HEK293 (cell line): ENCODE data around the gene CLIC4.

Experiments used
- CTCF ChIA-PET: fragments of 350-600 bp; formaldehyde crosslinking; extraction: SDS; loops from one replicate; lab custom pipeline; 2021; ENCODE audit warnings: antibody characterized with exemption; lab: Yijun Ruan, JAX
- POLR2A ChIA-PET: fragments of 300-600 bp; formaldehyde crosslinking; extraction: SDS; loops from one replicate; lab custom pipeline; 2020; ENCODE audit warnings: antibody characterized with exemption, inconsistent platforms; lab: Yijun Ruan, JAX
- H3K27ac ChIP-seq: fragments of 200-500 bp; sonication (Bioruptor generic); 2 replicates; pipeline ENCODE4 v1.5.1; 2014; ENCODE audit warnings: low read depth, low read length, control low read depth, inconsistent platforms; ENCODE audit errors: extremely low read depth
- H3K36me3 ChIP-seq, 2 experiments: fragments of 200-500 bp in 1 of 2; sonication (Bioruptor generic) in 1 of 2; 1 replicate in 1 of 2; 2 replicates in 1 of 2; pipeline ENCODE4 v1.5.1; 2014 to 2017; ENCODE audit warnings: inconsistent platforms in 2 of 2, low read length in 2 of 2; ENCODE audit not compliant: control insufficient read depth in 2 of 2, insufficient read depth in 1 of 2
- H3K4me1 ChIP-seq: fragments of 200-500 bp; sonication (Bioruptor generic); 2 replicates; pipeline ENCODE4 v1.5.1; 2014; ENCODE audit warnings: mild to moderate bottlenecking, low read length, inconsistent platforms; ENCODE audit not compliant: control insufficient read depth, insufficient read depth
- H3K4me3 ChIP-seq: 2 replicates; pipeline ENCODE4 v1.5.1; 2011; ENCODE audit warnings: low read depth, mild to moderate bottlenecking, control low read depth, low read length, moderate library complexity
- H3K9me3 ChIP-seq: fragments of 200-500 bp; sonication (Bioruptor generic); 2 replicates; pipeline ENCODE4 v1.5.1; 2014; ENCODE audit warnings: low read depth, low read length, inconsistent platforms; ENCODE audit not compliant: control insufficient read depth, insufficient read depth
- GFI1B ChIP-seq: fragments of 450-650 bp; formaldehyde crosslinking; IDR thresholded peaks from 2 replicates; pipeline ENCODE4 v1.5.1; 2016; ENCODE audit warnings: missing biosample characterization, missing genetic modification characterization
- HOXA7 ChIP-seq: sonication (generic); formaldehyde crosslinking; IDR thresholded peaks from 2 replicates; pipeline ENCODE4 v1.8.1; 2022; ENCODE audit warnings: missing genetic modification reagents, borderline replicate concordance
- RBAK ChIP-seq: fragments of 450-650 bp; formaldehyde crosslinking; IDR thresholded peaks from 2 replicates; pipeline ENCODE4 v1.5.1; 2016; ENCODE audit warnings: missing biosample characterization, missing genetic modification characterization
- ZBTB21 ChIP-seq: fragments of 450-650 bp; formaldehyde crosslinking; IDR thresholded peaks from 2 replicates; pipeline ENCODE4 v1.5.1; 2017; ENCODE audit warnings: missing biosample characterization, missing genetic modification characterization
- ZNF114 ChIP-seq: fragments of 450-650 bp; formaldehyde crosslinking; IDR thresholded peaks from 2 replicates; pipeline ENCODE4 v1.5.0; 2017; ENCODE audit warnings: missing biosample characterization, missing genetic modification characterization
- ZNF169 ChIP-seq: fragments of 450-650 bp; formaldehyde crosslinking; IDR thresholded peaks from 2 replicates; pipeline ENCODE4 v1.5.1; 2016; ENCODE audit warnings: missing biosample characterization, missing genetic modification characterization
- ZNF2 ChIP-seq: fragments of 450-650 bp; formaldehyde crosslinking; IDR thresholded peaks from 2 replicates; pipeline ENCODE4 v1.5.1; 2016; ENCODE audit warnings: missing biosample characterization, missing genetic modification characterization
- ZNF211 ChIP-seq: fragments of 450-650 bp; formaldehyde crosslinking; IDR thresholded peaks from 2 replicates; pipeline ENCODE4 v1.5.1; 2016; ENCODE audit warnings: low read depth, missing biosample characterization, missing genetic modification characterization
- ZNF23 ChIP-seq: fragments of 450-650 bp; formaldehyde crosslinking; IDR thresholded peaks from 2 replicates; pipeline ENCODE4 v1.5.1; 2016; ENCODE audit warnings: missing biosample characterization, missing genetic modification characterization, borderline replicate concordance
- ZNF354C ChIP-seq: fragments of 450-650 bp; formaldehyde crosslinking; IDR thresholded peaks from 2 replicates; pipeline ENCODE4 v1.5.1; 2016; ENCODE audit warnings: missing biosample characterization, missing genetic modification characterization, low read depth, borderline replicate concordance
- ZNF394 ChIP-seq: fragments of 450-650 bp; formaldehyde crosslinking; IDR thresholded peaks from 2 replicates; pipeline ENCODE4 v1.5.1; 2016; ENCODE audit warnings: missing biosample characterization, missing genetic modification characterization, mild to moderate bottlenecking, moderate library complexity, borderline replicate concordance
- ZNF404 ChIP-seq: fragments of 450-650 bp; formaldehyde crosslinking; IDR thresholded peaks from 2 replicates; pipeline ENCODE4 v1.5.1; 2017; ENCODE audit warnings: missing biosample characterization, missing genetic modification characterization
- ZNF423 ChIP-seq: fragments of 450-650 bp; formaldehyde crosslinking; IDR thresholded peaks from 2 replicates; pipeline ENCODE4 v1.5.1; 2016; ENCODE audit warnings: missing biosample characterization, missing genetic modification characterization
- ZNF558 ChIP-seq: fragments of 450-650 bp; formaldehyde crosslinking; IDR thresholded peaks from 2 replicates; pipeline ENCODE4 v1.5.1; 2016; ENCODE audit warnings: missing biosample characterization, missing genetic modification characterization
- ZNF677 ChIP-seq: fragments of 450-650 bp; IDR thresholded peaks from 2 replicates; pipeline ENCODE4 v1.5.0; 2018; ENCODE audit warnings: missing biosample characterization, mild to moderate bottlenecking, missing genetic modification characterization, moderate library complexity
- ZNF76 ChIP-seq: fragments of 450-650 bp; formaldehyde crosslinking; IDR thresholded peaks from 2 replicates; pipeline ENCODE4; 2016; ENCODE audit warnings: low read depth, missing biosample characterization, missing genetic modification characterization, borderline replicate concordance
- ZSCAN30 ChIP-seq: fragments of 450-650 bp; IDR thresholded peaks from 2 replicates; pipeline ENCODE4 v1.5.1; 2018; ENCODE audit warnings: missing biosample characterization, mild to moderate bottlenecking, missing genetic modification characterization, moderate library complexity
- TF ChIP-seq, protein P1 (sequence below): fragments of 450-650 bp; formaldehyde crosslinking; conservative IDR thresholded peaks from 2 replicates; pipeline ENCODE4 v1.5.1; 2016; ENCODE audit warnings: low read depth, missing biosample characterization, missing genetic modification characterization
- TF ChIP-seq, protein P2 (sequence below): fragments of 450-650 bp; formaldehyde crosslinking; IDR thresholded peaks from 2 replicates; pipeline ENCODE4 v1.5.1; 2016; ENCODE audit warnings: missing biosample characterization, missing genetic modification characterization
- TF ChIP-seq, protein P3 (sequence below): fragments of 450-650 bp; formaldehyde crosslinking; IDR thresholded peaks from 2 replicates; pipeline ENCODE4 v1.5.1; 2016; ENCODE audit warnings: missing biosample characterization, missing genetic modification characterization

The CLIC4 gene

DNA sequence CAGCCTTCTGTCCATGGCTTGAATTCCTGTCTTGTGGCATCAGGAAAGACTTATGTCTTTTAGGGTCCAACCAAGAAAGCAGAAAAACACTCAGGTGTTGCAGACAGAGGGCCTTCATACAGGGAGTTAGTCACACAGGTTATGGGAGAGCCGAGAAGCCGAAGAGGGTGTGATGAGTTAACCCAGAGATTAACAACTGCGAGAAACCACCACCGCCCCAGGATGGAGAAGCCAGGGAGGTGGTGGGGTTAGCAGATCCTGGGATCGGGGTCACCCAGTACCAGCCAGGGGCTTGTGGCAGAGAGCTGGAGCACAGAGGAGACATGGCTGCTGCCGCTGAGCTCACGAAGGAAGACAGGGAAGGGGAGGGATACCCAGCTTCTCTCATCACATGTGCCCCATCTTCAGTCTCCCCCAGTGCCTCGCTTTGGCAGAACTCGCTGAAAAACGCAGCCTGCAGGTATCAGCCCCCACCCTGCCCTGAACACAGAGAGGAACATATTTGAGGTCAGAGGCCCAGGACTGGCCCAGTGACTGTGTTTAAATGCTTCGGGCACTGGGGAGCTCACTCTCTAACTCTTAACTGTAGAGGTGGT, 126.2 kb downstream of the CLIC4 start:
- POLR2A ChIA-PET, result no interaction called here
- TF ChIP-seq, protein P1, sequence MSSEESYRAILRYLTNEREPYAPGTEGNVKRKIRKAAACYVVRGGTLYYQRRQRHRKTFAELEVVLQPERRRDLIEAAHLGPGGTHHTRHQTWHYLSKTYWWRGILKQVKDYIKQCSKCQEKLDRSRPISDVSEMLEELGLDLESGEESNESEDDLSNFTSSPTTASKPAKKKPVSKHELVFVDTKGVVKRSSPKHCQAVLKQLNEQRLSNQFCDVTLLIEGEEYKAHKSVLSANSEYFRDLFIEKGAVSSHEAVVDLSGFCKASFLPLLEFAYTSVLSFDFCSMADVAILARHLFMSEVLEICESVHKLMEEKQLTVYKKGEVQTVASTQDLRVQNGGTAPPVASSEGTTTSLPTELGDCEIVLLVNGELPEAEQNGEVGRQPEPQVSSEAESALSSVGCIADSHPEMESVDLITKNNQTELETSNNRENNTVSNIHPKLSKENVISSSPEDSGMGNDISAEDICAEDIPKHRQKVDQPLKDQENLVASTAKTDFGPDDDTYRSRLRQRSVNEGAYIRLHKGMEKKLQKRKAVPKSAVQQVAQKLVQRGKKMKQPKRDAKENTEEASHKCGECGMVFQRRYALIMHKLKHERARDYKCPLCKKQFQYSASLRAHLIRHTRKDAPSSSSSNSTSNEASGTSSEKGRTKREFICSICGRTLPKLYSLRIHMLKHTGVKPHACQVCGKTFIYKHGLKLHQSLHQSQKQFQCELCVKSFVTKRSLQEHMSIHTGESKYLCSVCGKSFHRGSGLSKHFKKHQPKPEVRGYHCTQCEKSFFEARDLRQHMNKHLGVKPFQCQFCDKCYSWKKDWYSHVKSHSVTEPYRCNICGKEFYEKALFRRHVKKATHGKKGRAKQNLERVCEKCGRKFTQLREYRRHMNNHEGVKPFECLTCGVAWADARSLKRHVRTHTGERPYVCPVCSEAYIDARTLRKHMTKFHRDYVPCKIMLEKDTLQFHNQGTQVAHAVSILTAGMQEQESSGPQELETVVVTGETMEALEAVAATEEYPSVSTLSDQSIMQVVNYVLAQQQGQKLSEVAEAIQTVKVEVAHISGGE (tag by site-specific recombination), result no peak
- no peak for TF ChIP-seq RBAK
- no peak for TF ChIP-seq ZSCAN30 (tag by site-specific recombination)
- no peak for TF ChIP-seq ZNF169 (tag by site-specific recombination)
- TF ChIP-seq GFI1B (tag by site-specific recombination), result no peak
- no peak for TF ChIP-seq ZNF423
- TF ChIP-seq ZNF677 (tag by site-specific recombination), result no peak
- no peak for TF ChIP-seq ZNF404
- no peak for TF ChIP-seq ZBTB21 (tag by site-specific recombination)
- TF ChIP-seq ZNF211 (tag by site-specific recombination), result no peak
- TF ChIP-seq ZNF394, result no peak
- no peak for TF ChIP-seq ZNF76 (tag by site-specific recombination)
- no peak for TF ChIP-seq ZNF354C (tag by site-specific recombination)
- no peak for TF ChIP-seq ZNF23 (tag by site-specific recombination)
- no peak for TF ChIP-seq ZNF114 (tag by site-specific recombination)
- TF ChIP-seq HOXA7 (CRISPR knock-in tag), result no peak
- TF ChIP-seq ZNF558 (tag by site-specific recombination), result no peak
- TF ChIP-seq, protein P2, sequence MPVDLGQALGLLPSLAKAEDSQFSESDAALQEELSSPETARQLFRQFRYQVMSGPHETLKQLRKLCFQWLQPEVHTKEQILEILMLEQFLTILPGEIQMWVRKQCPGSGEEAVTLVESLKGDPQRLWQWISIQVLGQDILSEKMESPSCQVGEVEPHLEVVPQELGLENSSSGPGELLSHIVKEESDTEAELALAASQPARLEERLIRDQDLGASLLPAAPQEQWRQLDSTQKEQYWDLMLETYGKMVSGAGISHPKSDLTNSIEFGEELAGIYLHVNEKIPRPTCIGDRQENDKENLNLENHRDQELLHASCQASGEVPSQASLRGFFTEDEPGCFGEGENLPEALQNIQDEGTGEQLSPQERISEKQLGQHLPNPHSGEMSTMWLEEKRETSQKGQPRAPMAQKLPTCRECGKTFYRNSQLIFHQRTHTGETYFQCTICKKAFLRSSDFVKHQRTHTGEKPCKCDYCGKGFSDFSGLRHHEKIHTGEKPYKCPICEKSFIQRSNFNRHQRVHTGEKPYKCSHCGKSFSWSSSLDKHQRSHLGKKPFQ (tag by site-specific recombination), result no peak
- TF ChIP-seq ZNF2 (tag by site-specific recombination), result no peak
- TF ChIP-seq, protein P3, sequence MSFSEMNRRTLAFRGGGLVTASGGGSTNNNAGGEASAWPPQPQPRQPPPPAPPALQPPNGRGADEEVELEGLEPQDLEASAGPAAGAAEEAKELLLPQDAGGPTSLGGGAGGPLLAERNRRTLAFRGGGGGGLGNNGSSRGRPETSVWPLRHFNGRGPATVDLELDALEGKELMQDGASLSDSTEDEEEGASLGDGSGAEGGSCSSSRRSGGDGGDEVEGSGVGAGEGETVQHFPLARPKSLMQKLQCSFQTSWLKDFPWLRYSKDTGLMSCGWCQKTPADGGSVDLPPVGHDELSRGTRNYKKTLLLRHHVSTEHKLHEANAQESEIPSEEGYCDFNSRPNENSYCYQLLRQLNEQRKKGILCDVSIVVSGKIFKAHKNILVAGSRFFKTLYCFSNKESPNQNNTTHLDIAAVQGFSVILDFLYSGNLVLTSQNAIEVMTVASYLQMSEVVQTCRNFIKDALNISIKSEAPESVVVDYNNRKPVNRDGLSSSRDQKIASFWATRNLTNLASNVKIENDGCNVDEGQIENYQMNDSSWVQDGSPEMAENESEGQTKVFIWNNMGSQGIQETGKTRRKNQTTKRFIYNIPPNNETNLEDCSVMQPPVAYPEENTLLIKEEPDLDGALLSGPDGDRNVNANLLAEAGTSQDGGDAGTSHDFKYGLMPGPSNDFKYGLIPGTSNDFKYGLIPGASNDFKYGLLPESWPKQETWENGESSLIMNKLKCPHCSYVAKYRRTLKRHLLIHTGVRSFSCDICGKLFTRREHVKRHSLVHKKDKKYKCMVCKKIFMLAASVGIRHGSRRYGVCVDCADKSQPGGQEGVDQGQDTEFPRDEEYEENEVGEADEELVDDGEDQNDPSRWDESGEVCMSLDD (tag by site-specific recombination), result no peak
- TF ChIP-seq, all 188 proteins: peak for 0
- no peaks in the 10 kb centered on the region for H3K9me3 ChIP-seq
- no peak overlapping the region for H3K27ac ChIP-seq
- CTCF ChIA-PET, result no interaction called here
- H3K4me3 ChIP-seq, result no peak overlapping the region
- H3K36me3 ChIP-seq, result no peaks in the 10 kb centered on the region
- H3K4me1 ChIP-seq, result no peaks in the 10 kb centered on the region
